GM10266 (cell line): Measurements from ENCODE around the gene UQCR11.

Experiments used
- DNase-seq: peaks from one replicate; pipeline ENCODE4 v3.0.0; 2012; ENCODE audit errors: extremely low spot score
- CTCF ChIP-seq: IDR thresholded peaks from 2 replicates; pipeline ENCODE4 v1.5.1; 2012; ENCODE audit warnings: mild to moderate bottlenecking, low read depth; ENCODE audit not compliant: control insufficient read depth, insufficient read depth; ENCODE audit errors: missing control alignments

The UQCR11 gene

GRCh38 chr19:1613146-1613545, 7.9 kb upstream of the UQCR11 start:
- DNase-seq = no peak
- TF ChIP-seq CTCF = no peak

- no peak for TF ChIP-seq CTCF
- DNase-seq = no peak
Measured at GRCh38 chr19:1612114-1613086, 7.1 kb upstream of the UQCR11 start.

GRCh38 chr19:1611353-1611752, 6.1 kb upstream of the UQCR11 start:
- TF ChIP-seq CTCF = no peak
- no peak for DNase-seq

GRCh38 chr19:1610579-1610978, 5.3 kb upstream of the UQCR11 start:
- TF ChIP-seq CTCF = no peak
- no peak for DNase-seq

GRCh38 chr19:1609680-1610474, 4.6 kb upstream of the UQCR11 start:
- DNase-seq = no peak
- TF ChIP-seq CTCF = no peak

- no peak for TF ChIP-seq CTCF
- DNase-seq = no peak
Measured at GRCh38 chr19:1609103-1609396, 3.8 kb upstream of the UQCR11 start.

- DNase-seq = no peak
- no peak for TF ChIP-seq CTCF
Measured at GRCh38 chr19:1608359-1609102, 3.3 kb upstream of the UQCR11 start.
